ENCODE data around the gene FBXO31.
A peak's percentile ranks its signal among the peaks of the same experiment; 100 is the strongest.

The FBXO31 gene

GRCh38 chr16:87395181-87395842 lies 11.7 kb upstream of the FBXO31 start:
- DNase-seq (ENCODE audit: low spot score): no peak
- TF ChIP-seq CTCF (IDR thresholded peaks at IDR 0.05; ENCODE audit: extremely low read depth, missing control alignments): no peak

- TF ChIP-seq CTCF (IDR thresholded peaks at IDR 0.05; ENCODE audit: extremely low read depth, missing control alignments): no peak
- DNase-seq (ENCODE audit: low spot score): no peak
Measured at GRCh38 chr16:87393680-87394055, 10.1 kb upstream of the FBXO31 start.

GRCh38 chr16:87392821-87393679 lies 9.5 kb upstream of the FBXO31 start:
- TF ChIP-seq CTCF (IDR thresholded peaks at IDR 0.05; ENCODE audit: extremely low read depth, missing control alignments): no peak
- peak; percentile 49 for DNase-seq (ENCODE audit: low spot score)

- DNase-seq (ENCODE audit: low spot score): peak; percentile 99
- TF ChIP-seq CTCF (IDR thresholded peaks at IDR 0.05; ENCODE audit: extremely low read depth, missing control alignments): no peak
Measured at GRCh38 chr16:87391950-87392820, 8.6 kb upstream of the FBXO31 start, which contains the start of gene MAP1LC3B. TSS of gene MAP1LC3B (plus strand) at chr16:87392336. CDS start at chr16:87392428, 92 bp downstream.

- DNase-seq (ENCODE audit: low spot score): no peak
Measured at GRCh38 chr16:87391324-87391949, 7.9 kb upstream of the FBXO31 start.

More at GRCh38 chr16:87391324-87391949, 7.9 kb upstream of the FBXO31 start:
- no peak for TF ChIP-seq CTCF (IDR thresholded peaks at IDR 0.05; ENCODE audit: extremely low read depth, missing control alignments)
